Measurements from ENCODE around the gene PAM. TPM values are rescaled to one million over a fixed set of nuclear protein-coding genes. Genes with fewer than 3 reads are reported as not detected.
A peak's percentile ranks its signal among the peaks of the same experiment; 100 is the strongest.

PAM gene
- total and polyA plus RNA-seq, 2 donors (not counting 3 experiments of a cell fraction or from before 2014, with no cell fraction given): 118 to 176 TPM

GRCh38 chr5:102807878-102808502 is 52.9 kb downstream of the PAM start:
- intact Hi-C loops (cut with micrococcal nuclease): no loop called here
- peaks cover 18% of the 10 kb centered on the region for H3K4me1 ChIP-seq (ENCODE audit: control insufficient read depth, extremely low read depth, insufficient read depth, low read length)
- peak overlapping the region; percentile 16 for H3K27ac ChIP-seq (ENCODE audit: insufficient read depth, low read depth, low read length)
- H4K20me1 ChIP-seq (replicated peaks; ENCODE audit: control insufficient read depth, extremely low read depth, insufficient read depth, low read length): no peaks in the 10 kb centered on the region
- H3K4me3 ChIP-seq (replicated peaks in 1 of 3; ENCODE audit: insufficient read depth in 1 of 3, low read depth in 1 of 3, low read length in 3 of 3): no peak overlapping the region
- no peaks in the 10 kb centered on the region for H3K27me3 ChIP-seq (ENCODE audit: control insufficient read depth in 2 of 2, insufficient read depth in 2 of 2, low read length in 2 of 2)
- H2AFZ ChIP-seq (ENCODE audit: low read depth, low read length): no peak overlapping the region
- H3K79me2 ChIP-seq (ENCODE audit: control insufficient read depth, insufficient read depth, low read length): no peaks in the 10 kb centered on the region
- DNase-seq (ENCODE audit: low read depth, low spot score) (peak; percentile 14), FAIRE-seq (no peak)
- H3K4me2 ChIP-seq (ENCODE audit: insufficient read depth, low read length): no peak overlapping the region
- POLR2A ChIA-PET: no interaction called here
- BruUV-seq (replicated peaks): no TSS peak
- no peaks in the 10 kb centered on the region for H3K36me3 ChIP-seq (ENCODE audit: control insufficient read depth in 2 of 2, extremely low read depth in 1 of 2, insufficient read depth in 2 of 2, low read length in 2 of 2)
- CTCF ChIA-PET: no interaction called here
- H3K9ac ChIP-seq (replicated peaks; ENCODE audit: extremely low read depth, insufficient read depth, low read length): no peak overlapping the region
- peaks cover 2% of the 10 kb centered on the region for H3K9me1 ChIP-seq (replicated peaks; ENCODE audit: control insufficient read depth, extremely low read depth, insufficient read depth, low read length)
- H3K9me3 ChIP-seq (replicated peaks; ENCODE audit: control insufficient read depth, insufficient read depth, low read length): no peaks in the 10 kb centered on the region
- no peak for TF ChIP-seq MAX (IDR thresholded peaks at IDR 0.05; ENCODE audit: insufficient read depth, insufficient read length)
- peak; percentile 16 for TF ChIP-seq JUN (IDR thresholded peaks at IDR 0.05; ENCODE audit: borderline replicate concordance, insufficient read depth, insufficient read length, low read depth)
- TF ChIP-seq EZH2 (IDR thresholded peaks at IDR 0.05; ENCODE audit: borderline replicate concordance, low read depth, low read length, severe bottlenecking): no peak
- no peak for TF ChIP-seq POLR2AphosphoS5 (IDR thresholded peaks at IDR 0.05; ENCODE audit: insufficient read depth, low read depth, low read length)
- TF ChIP-seq FOS (IDR thresholded peaks at IDR 0.05; ENCODE audit: borderline replicate concordance, insufficient read depth, low read length): no peak
- no peak for TF ChIP-seq CTCF (IDR thresholded peaks at IDR 0.05; ENCODE audit: extremely low read depth in 1 of 2, insufficient read depth in 1 of 2, low read depth in 1 of 2, low read length in 2 of 2)
- TF ChIP-seq POLR2A (IDR thresholded peaks at IDR 0.05; ENCODE audit: low read depth, low read length): no peak
- dilution Hi-C loops (cut with MboI; ENCODE audit: extremely low pct_ligation_motif_present, low sequenced_read_pairs): no loop called here
